Small intestine (tissue), 7 donors: ENCODE measurements around the gene SSMEM1. TPM values are rescaled to one million over a fixed set of nuclear protein-coding genes. Genes with fewer than 3 reads are reported as not detected.
"Not testable (repeated sequence)": the region's sequence is repeated elsewhere in the genome, so short reads cannot be mapped to it uniquely, and the experiment has no call there.

Experiments used
- DNase-seq, 2 donors: peaks; one replicate each; pipeline versions ENCODE4 v3.0.0 to v3.0.0-alpha.2; 2013
- FAIRE-seq: peaks from 2 replicates; lab custom pipeline; 2012; peaks lifted over from hg19 to GRCh38; lab: Jason Lieb, UNC
- H3K27ac ChIP-seq, 3 donors: one replicate each; pipeline ENCODE4 v1.5.1; 2013; ENCODE audit warnings: low read length in 2 of 3, mild to moderate bottlenecking in 2 of 3, control low read depth in 1 of 3, inconsistent platforms in 1 of 3, low read depth in 1 of 3, moderate library complexity in 1 of 3
- H3K27me3 ChIP-seq, 3 donors: one replicate each; pipeline ENCODE4 v1.6.1; 2013; ENCODE audit warnings: low read length in 3 of 3, inconsistent platforms in 1 of 3; ENCODE audit not compliant: control insufficient read depth in 3 of 3, insufficient read depth in 3 of 3
- H3K36me3 ChIP-seq, 3 donors: one replicate each; pipeline ENCODE4 v1.6.1; 2013; ENCODE audit warnings: low read length in 3 of 3, inconsistent platforms in 1 of 3, low read depth in 1 of 3, mild to moderate bottlenecking in 1 of 3, moderate library complexity in 1 of 3; ENCODE audit not compliant: control insufficient read depth in 3 of 3, insufficient read depth in 2 of 3
- H3K4me1 ChIP-seq, 3 donors: one replicate each; pipeline ENCODE4 v1.6.1; 2013; ENCODE audit warnings: low read length in 2 of 3, inconsistent platforms in 1 of 3, low read depth in 1 of 3, mild to moderate bottlenecking in 1 of 3, moderate library complexity in 1 of 3; ENCODE audit not compliant: control insufficient read depth in 3 of 3, insufficient read depth in 2 of 3
- H3K4me3 ChIP-seq, 3 donors: one replicate each; pipeline ENCODE4 v1.5.1; 2013; ENCODE audit warnings: low read length in 3 of 3, control low read depth in 1 of 3, inconsistent platforms in 1 of 3, low read depth in 1 of 3, mild to moderate bottlenecking in 1 of 3, moderate library complexity in 1 of 3
- H3K9me3 ChIP-seq, 2 donors: one replicate each; pipeline ENCODE4 v1.6.1; 2013; ENCODE audit warnings: low read depth in 1 of 2, low read length in 1 of 2; ENCODE audit not compliant: control insufficient read depth in 2 of 2, insufficient read depth in 1 of 2
- WGBS, 3 donors: extraction: QIAGEN DNeasy Blood & Tissue Kit; methylation state at CpG; one replicate each; pipeline ENCODE4 v1.1.7; 2013; 5-methylcytosine and 5-hydroxymethylcytosine counted together
- polyA plus RNA-seq, 4 donors: library from polyadenylated mRNA; stranded (reverse) in 3 of 4; unstranded in 1 of 4; fragments of 200-250 nt in 3 of 4; fragments of 120-200 nt in 1 of 4; gene quantifications; one replicate each; pipeline versions ENCODE4 v1.2.1 to v1.2.3, GENCODE V29; 2013
- donor health status: healthy with polysubstance abuse.
- donor health status: control.
- donor health status: control.
- donor health status: Bipolar disorder and iron deficiency.
- donor health status: healthy.

The SSMEM1 gene
- polyA plus RNA-seq, 4 donors = not detected

GRCh38 chr7:130218806-130219620 lies 11.4 kb downstream of the SSMEM1 start:
- DNase-seq = peak; percentile 59 to 75
- Histone ChIP-seq H3K27ac (peak overlapping the region in 2 of 3 donors; percentile 9 to 48), H3K9me3 (no peaks in the 10 kb centered on the region), H3K4me3 (no peak overlapping the region), H3K4me1 (peaks cover 0 to 12% (median 6%) of the 10 kb centered on the region in 3 donors), H3K36me3 (no peaks in the 10 kb centered on the region), H3K27me3 (no peaks in the 10 kb centered on the region)
- no peak for FAIRE-seq
- WGBS, 3 donors = 61 to 62% (median 61%) methylated on average over 4 to 5 of the region's 5 CpGs

GRCh38 chr7:130219871-130220270 lies 12.2 kb downstream of the SSMEM1 start:
- 42 to 72% (median 53%) methylated on average over 9 of the region's 9 CpGs for WGBS, 3 donors
- FAIRE-seq = no peak

GRCh38 chr7:130221746-130222145 lies 14.1 kb downstream of the SSMEM1 start:
- Histone ChIP-seq H3K36me3 (no peaks in the 10 kb centered on the region), H3K9me3 (peaks cover 0 to 5% of the 10 kb centered on the region in 2 donors), H3K27ac (no peak overlapping the region), H3K4me1 (peaks cover 0 to 12% (median 6%) of the 10 kb centered on the region in 3 donors), H3K27me3 (no peaks in the 10 kb centered on the region), H3K4me3 (no peak overlapping the region)
- DNase-seq (no peak), FAIRE-seq (no peak)
- WGBS, 3 donors = 86 to 100% (median 91%) methylated on average over 4 of the region's 4 CpGs

More at GRCh38 chr7:130219871-130220270, 12.2 kb downstream of the SSMEM1 start:
- no peaks in the 10 kb centered on the region for H3K9me3 ChIP-seq
- H3K27ac ChIP-seq = no peak overlapping the region
- H3K4me3 ChIP-seq = no peak overlapping the region
- no peaks in the 10 kb centered on the region for H3K36me3 ChIP-seq
- no peaks in the 10 kb centered on the region for H3K27me3 ChIP-seq
- no peak for DNase-seq
- peaks cover 0 to 12% (median 6%) of the 10 kb centered on the region in 3 donors for H3K4me1 ChIP-seq

- DNase-seq (no peak), FAIRE-seq (no peak)
- Histone ChIP-seq H3K4me1 (peaks cover 0 to 3% (median 3%) of the 10 kb centered on the region in 3 donors), H3K9me3 (peaks cover 0 to 5% of the 10 kb centered on the region in 2 donors), H3K27ac (no peak overlapping the region), H3K36me3 (no peaks in the 10 kb centered on the region), H3K27me3 (no peaks in the 10 kb centered on the region), H3K4me3 (no peak overlapping the region)
- 63 to 78% (median 64%) methylated on average over 1 of the region's 1 CpG for WGBS, 3 donors
These were observed 16.0 kb downstream of the SSMEM1 start for GRCh38 chr7:130223646-130224045.

- H3K9me3 ChIP-seq = peaks cover 0 to 5% of the 10 kb centered on the region in 2 donors
- no peak overlapping the region for H3K4me3 ChIP-seq
- peaks cover 0 to 3% (median 0%) of the 10 kb centered on the region in 3 donors for H3K4me1 ChIP-seq
- no peak for DNase-seq
- no peak for FAIRE-seq
- no peak overlapping the region for H3K27ac ChIP-seq
- WGBS, 3 donors = 64 to 81% (median 75%) methylated on average over 5 of the region's 5 CpGs
- H3K27me3 ChIP-seq = no peaks in the 10 kb centered on the region
- no peaks in the 10 kb centered on the region for H3K36me3 ChIP-seq
These were observed 16.6 kb downstream of the SSMEM1 start for GRCh38 chr7:130224210-130224609.

GRCh38 chr7:130224923-130225322 lies 17.3 kb downstream of the SSMEM1 start:
- DNase-seq, H3K27ac ChIP-seq, H3K27me3 ChIP-seq, H3K9me3 ChIP-seq, FAIRE-seq, H3K4me1 ChIP-seq, H3K36me3 ChIP-seq, H3K4me3 ChIP-seq: not testable (repeated sequence)
- 23 to 59% (median 52%) methylated on average over 3 of the region's 3 CpGs for WGBS, 3 donors

GRCh38 chr7:130226333-130226732 lies 18.7 kb downstream of the SSMEM1 start:
- peaks cover 0 to 12% of the 10 kb centered on the region in 2 donors for H3K9me3 ChIP-seq
- no peak overlapping the region for H3K4me3 ChIP-seq
- H3K36me3 ChIP-seq = no peaks in the 10 kb centered on the region
- H3K27ac ChIP-seq = no peak overlapping the region
- H3K4me1 ChIP-seq = no peaks in the 10 kb centered on the region
- no peaks in the 10 kb centered on the region for H3K27me3 ChIP-seq
- WGBS, 3 donors = 91 to 98% (median 97%) methylated on average over 1 of the region's 1 CpG
- no peak for FAIRE-seq
- no peak for DNase-seq

GRCh38 chr7:130227883-130228575 lies 20.4 kb downstream of the SSMEM1 start:
- Histone ChIP-seq H3K9me3 (peaks cover 0 to 12% of the 10 kb centered on the region in 2 donors), H3K27ac (peak overlapping the region in 1 of 3 donors; percentile 3), H3K36me3 (no peaks in the 10 kb centered on the region), H3K4me3 (no peak overlapping the region), H3K27me3 (no peaks in the 10 kb centered on the region), H3K4me1 (no peaks in the 10 kb centered on the region)
- no peak for DNase-seq
- WGBS, 3 donors = 29 to 38% (median 31%) methylated on average over 1 of the region's 1 CpG
- no peak for FAIRE-seq
